ENCODE measurements around the gene MAP3K3.

MAP3K3 gene

DNA sequence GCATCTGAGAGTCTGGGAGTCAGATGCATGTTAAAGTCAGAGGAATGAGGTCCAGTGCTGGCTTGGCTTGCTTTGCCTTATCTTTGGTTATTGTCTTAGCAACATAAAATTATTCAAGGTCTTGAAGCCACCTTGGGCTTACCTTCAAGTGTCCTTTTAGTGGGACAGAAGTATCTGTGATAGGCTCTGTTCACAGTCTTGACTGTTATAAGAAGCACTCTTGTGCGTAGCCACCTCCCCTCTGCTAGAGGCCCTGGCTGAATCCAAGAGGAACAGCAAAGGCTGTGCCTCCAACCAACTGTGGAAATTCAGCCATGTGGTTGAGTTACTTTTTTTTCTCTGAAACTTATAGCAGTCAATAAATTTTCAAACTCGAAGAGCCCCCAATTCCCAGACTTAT lies 8.6 kb upstream of the MAP3K3 start:
- TF ChIP-seq, protein P1, sequence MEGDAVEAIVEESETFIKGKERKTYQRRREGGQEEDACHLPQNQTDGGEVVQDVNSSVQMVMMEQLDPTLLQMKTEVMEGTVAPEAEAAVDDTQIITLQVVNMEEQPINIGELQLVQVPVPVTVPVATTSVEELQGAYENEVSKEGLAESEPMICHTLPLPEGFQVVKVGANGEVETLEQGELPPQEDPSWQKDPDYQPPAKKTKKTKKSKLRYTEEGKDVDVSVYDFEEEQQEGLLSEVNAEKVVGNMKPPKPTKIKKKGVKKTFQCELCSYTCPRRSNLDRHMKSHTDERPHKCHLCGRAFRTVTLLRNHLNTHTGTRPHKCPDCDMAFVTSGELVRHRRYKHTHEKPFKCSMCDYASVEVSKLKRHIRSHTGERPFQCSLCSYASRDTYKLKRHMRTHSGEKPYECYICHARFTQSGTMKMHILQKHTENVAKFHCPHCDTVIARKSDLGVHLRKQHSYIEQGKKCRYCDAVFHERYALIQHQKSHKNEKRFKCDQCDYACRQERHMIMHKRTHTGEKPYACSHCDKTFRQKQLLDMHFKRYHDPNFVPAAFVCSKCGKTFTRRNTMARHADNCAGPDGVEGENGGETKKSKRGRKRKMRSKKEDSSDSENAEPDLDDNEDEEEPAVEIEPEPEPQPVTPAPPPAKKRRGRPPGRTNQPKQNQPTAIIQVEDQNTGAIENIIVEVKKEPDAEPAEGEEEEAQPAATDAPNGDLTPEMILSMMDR (IDR thresholded peaks at IDR 0.05; ENCODE audit: low read depth, low read length), result no peak
- no peak overlapping the region for H3K4me3 ChIP-seq (replicated peaks in 1 of 2; ENCODE audit: low read depth in 2 of 2, low read length in 2 of 2)

DNA sequence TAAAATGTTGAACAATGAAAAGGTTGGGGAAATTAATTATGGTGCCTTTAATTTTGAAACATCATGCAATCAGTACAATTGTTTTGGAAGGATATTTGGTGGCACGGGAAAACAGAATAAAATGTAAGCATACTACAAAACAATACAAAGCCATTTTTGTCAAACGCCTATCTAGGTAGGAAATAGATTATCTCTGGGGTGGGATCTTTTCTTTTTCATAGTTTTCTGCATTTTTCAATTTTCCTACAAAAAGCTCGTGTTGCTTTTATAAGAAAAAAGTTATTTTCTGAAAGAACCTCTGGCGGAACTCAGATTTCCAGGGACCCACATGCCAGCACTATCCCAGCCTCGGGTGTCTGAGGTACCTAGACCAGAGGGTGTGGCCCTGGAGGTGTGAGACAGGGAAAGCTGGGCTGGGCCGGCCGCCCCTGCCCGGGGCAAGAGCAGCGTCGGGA lies 961 bp upstream of the MAP3K3 start:
- DNase-seq (ENCODE audit: low read depth in 2 of 2), result no peak
- TF ChIP-seq, protein P1 (IDR thresholded peaks at IDR 0.05; ENCODE audit: low read depth, low read length), result no peak
- peak overlapping the region; percentile 62 to 72 for H3K4me3 ChIP-seq (replicated peaks in 1 of 2; ENCODE audit: low read depth in 2 of 2, low read length in 2 of 2)

More for the DNA sequence above, 8.6 kb upstream of the MAP3K3 start:
- DNase-seq (ENCODE audit: low read depth in 2 of 2), result no peak

DNA sequence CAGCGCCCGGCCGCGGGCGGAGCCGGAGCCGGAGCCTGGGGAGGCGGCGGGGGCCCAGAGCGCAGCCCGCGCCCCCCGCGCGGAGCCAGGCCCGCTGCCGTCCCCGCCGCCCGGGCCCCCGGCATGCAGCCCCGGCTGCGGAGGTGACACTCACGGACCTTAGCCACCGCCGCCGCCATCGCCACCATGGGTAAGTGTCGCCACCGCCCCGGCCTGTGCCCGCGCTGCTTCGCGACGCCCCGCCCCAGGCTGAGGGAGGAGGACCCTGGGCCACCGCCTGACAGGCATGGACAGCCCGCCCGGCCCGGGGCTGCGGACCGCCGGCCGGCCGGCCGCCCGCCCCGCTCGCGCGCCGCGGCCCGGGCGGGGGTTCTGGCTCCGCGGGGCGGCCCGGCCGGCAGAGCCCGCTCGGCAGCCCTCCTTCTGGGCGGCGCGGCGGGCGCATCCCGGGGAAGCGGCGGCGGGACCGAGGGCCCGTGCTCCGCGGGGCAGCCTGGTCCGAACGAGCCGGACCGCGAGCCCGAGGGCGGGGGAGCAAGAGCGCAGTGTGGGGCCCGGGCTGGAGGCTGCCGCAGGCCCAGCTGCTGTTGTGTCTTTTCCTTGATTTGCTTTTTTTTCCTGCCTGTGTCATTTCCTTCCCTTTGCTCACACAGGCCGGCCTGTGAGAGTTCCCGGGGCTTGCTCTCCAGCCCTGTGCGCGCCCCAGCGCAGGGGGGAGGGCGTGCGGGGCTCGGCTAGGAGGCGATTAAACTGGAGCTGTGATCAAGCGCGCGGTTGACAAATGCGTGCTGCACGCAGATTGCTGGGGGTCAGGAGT lies 565 bp downstream of the MAP3K3 start:
- TF ChIP-seq, protein P1 (IDR thresholded peaks at IDR 0.05; ENCODE audit: low read depth, low read length), result no peak
- peak; percentile 68 to 69 for DNase-seq (ENCODE audit: low read depth in 2 of 2)
- peak overlapping the region; percentile 72 to 73 for H3K4me3 ChIP-seq (replicated peaks in 1 of 2; ENCODE audit: low read depth in 2 of 2, low read length in 2 of 2)

DNA sequence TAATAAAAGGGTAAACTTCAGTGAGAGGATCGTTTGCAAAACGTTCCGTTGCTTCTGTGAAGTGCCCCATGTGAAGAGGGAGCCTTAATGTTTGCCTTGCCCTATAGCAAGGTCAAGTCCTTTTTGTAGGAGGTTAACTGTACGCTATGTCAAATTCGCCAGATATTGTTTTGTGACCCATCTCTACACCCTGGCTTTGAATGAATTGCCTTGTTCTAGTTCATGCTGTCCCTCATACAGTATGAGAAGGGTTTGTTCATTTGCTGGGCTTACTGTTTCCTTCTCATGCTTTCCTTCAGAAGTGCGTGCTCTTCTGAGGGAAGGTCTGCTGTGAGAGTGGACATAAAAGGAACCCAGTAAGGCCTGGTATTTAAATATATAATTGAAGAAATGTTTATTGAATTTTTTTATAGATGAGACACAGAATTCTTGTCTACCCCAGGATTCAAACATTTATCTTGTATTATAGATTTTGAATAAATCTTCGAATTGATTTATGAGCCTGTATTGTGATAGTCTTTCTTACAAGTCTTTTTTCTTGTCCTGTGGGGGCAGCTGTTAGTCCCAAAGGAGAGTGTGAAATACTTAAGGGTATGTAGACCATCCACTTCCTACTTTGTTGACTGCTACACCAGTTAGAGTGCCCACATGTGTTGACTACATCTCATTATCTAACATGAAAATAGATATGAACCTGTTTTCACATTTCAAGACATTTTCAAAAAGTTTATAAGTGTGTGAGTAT lies 1.7 kb downstream of the MAP3K3 start:
- no peak for DNase-seq (ENCODE audit: low read depth in 2 of 2)
- peak overlapping the region; percentile 72 to 73 for H3K4me3 ChIP-seq (replicated peaks in 1 of 2; ENCODE audit: low read depth in 2 of 2, low read length in 2 of 2)
- TF ChIP-seq, protein P1 (IDR thresholded peaks at IDR 0.05; ENCODE audit: low read depth, low read length), result no peak

DNA sequence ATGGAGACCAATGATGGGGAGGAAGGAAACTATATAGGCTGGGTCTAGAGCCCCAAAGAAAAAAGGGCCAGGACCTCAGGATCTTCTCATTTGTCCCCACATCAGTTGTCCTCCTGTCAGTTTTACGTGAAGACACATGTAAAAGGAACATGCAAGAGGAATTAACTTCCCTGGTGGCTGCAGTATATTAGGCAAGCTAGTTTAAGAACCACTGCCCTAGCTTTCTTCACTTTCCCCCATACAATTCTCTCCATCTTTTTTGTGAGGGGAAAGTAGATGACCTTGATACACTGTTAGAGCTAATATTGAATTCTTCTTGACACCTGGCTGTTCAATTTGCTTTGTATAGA lies 2.3 kb downstream of the MAP3K3 start:
- no peak overlapping the region for H3K4me3 ChIP-seq (replicated peaks in 1 of 2; ENCODE audit: low read depth in 2 of 2, low read length in 2 of 2)
- no peak for DNase-seq (ENCODE audit: low read depth in 2 of 2)

DNA sequence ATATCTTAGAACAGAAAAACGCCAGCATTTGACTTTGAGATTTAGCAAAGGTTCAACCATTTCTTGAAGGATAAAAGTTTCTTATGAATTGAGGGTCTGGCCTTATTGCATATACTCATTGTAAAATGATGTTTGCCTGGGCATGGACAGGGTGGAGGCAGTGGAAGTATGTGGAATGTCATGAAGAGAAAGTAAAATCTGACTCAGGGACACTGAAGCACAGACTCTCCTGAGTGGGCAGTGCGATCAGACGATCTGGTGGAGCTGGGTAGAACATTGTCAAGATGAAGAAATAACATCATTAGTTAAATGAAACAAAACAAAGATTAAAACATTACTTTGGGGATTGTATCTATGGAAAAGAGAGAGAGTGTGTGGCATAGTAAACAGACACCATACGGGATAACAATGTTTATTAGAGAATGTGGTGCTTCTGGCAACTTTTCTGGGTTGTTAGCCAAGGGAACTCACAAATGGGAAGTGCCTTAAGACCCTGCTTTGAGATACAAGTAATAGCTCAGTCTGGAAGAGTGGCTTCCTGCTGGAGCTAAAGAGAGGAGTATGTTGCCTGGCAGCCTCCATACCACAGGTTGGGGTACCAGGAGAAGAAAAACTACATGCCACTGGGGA lies 4.4 kb downstream of the MAP3K3 start:
- peak; percentile 41 to 51 for DNase-seq (ENCODE audit: low read depth in 2 of 2)
- TF ChIP-seq, protein P1 (IDR thresholded peaks at IDR 0.05; ENCODE audit: low read depth, low read length), result no peak
- H3K4me3 ChIP-seq (replicated peaks in 1 of 2; ENCODE audit: low read depth in 2 of 2, low read length in 2 of 2), result no peak overlapping the region

More for the DNA sequence above, 2.3 kb downstream of the MAP3K3 start:
- TF ChIP-seq, protein P1 (IDR thresholded peaks at IDR 0.05; ENCODE audit: low read depth, low read length), result no peak

Measured in cardiac fibroblast (primary cell).